Measurements from ENCODE around the gene STPG1.

Gene STPG1

DNA sequence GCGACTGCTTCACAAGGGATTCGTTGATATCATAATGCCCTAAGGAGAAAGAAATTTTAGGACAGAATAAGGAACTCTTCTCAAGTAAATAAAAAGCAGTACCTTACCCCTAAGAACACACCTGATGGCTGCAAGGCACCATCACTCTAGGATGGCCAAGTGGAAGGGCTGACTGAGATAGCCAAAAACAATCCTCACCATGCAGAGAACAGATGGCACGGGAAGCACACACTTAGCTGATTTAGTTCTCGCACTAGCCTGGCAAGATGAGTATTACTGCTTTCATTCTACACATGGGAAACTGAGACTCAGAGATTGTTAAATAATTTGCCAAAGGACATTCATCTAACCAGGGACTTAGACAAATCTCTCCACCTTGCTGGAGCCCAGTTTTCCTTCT lies 43.8 kb downstream of the STPG1 start:
- DNase-seq (ENCODE audit: low spot score) = no peak

DNA sequence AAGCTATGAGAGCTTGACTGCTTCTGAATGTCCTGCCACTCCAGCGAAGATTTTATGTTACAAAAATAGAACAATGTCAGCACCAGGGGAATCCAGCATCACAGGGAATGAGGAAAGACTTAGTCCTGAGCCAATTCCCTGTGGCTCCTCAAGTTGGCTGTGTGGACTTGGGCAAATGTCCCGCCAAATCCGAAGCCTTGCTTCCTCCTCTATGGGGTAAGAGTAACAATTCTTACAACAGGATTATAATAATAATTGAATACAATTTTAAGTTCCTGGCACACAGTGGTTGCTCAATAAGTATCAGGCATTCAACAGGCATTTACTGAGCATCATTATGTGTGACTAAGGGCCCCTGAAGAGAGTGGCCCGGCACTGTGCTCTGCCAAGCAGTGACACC lies 44.4 kb downstream of the STPG1 start:
- no peak for DNase-seq (ENCODE audit: low spot score)

DNA sequence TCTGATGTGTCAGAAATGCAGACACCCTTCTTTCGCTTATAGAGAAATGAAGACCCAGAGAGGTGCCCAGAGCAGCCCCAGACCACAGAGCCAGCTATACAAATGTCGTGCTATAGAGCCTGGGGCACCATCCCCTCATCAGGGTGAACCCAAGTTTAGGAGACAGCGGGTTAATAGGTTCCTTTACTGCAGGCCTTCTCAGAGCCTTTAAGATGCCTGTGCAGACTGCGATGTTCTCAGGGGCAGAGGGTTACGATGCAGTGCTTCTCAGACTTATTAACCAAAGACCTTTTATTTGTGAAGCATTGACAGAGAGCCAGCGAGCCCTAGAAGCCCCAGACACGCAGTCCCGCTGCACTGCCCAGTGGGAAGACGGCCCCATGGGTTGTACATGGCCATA lies 46.9 kb downstream of the STPG1 start:
- DNase-seq (ENCODE audit: low spot score) = no peak

DNA sequence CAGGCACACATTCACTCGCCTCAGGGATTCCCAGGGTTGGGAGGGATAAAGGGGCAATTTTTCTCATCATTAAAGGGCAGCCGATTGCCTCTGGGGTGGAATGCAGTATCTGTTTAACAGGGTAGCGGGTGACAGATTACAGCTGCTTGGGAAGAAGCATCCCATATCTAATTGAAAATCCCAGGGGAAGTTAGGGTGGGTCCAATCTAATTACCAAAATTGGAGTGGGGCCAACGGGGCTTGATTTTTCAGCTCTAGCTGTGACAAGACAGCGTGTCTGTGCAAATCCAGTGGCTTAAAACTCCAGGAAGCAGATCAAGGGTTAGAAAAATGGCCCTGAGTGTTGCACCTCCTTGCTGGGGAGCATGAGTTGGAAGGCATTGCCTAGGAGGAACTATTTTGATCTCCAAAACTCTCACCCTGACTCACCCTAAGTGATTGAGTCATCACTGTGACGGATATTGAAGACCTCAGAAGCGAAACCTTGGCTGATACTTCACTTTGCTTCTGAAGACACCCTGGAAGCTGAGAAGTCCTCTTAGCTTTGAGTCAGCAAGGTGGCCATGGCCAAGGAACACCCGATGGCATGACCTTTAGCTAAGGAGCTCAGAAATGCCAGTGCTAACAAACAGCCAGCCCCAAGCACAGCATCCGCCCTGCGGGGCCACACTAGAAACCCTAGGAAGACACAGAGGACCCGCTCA lies 48.5 kb downstream of the STPG1 start:
- peak; percentile 18 for DNase-seq (ENCODE audit: low spot score)

DNA sequence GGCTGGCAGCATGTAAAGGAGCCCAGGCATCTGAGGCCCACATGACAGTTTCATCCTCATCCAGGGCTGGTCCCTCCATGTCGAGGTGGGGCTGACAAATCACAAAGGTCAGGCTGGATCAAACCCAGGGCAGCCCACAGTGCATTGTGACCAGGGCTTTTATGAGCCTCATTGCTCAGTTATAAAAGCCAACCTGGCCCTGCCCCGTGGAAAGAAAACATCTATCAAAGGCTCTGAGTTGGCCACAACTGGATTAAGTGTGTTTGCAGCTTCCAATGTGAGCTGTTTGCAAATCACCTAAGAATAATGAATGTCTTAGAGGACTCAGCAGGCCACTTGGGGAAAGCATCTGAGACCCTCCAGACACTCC lies 49.0 kb downstream of the STPG1 start:
- DNase-seq (ENCODE audit: low spot score) = peak; percentile 10

DNA sequence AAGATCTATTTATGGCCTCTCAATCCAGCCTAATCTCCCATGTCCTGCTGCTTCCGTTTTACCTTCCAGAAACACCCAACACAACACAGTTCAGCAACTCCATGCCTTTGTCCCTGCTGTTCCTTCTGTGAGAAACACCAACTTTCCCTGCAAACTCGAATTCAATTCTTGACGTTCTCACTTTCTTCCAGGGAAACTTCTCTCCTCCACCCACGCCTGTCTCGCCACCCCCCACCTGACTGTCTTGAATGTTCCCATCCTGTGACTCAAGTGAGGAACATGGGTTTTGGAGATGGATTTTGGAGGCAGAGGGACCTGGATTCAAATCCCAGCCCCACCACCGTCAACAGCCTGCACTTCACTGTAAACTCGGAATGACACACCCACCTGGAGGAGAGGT lies 49.6 kb downstream of the STPG1 start:
- no peak for DNase-seq (ENCODE audit: low spot score)

DNA sequence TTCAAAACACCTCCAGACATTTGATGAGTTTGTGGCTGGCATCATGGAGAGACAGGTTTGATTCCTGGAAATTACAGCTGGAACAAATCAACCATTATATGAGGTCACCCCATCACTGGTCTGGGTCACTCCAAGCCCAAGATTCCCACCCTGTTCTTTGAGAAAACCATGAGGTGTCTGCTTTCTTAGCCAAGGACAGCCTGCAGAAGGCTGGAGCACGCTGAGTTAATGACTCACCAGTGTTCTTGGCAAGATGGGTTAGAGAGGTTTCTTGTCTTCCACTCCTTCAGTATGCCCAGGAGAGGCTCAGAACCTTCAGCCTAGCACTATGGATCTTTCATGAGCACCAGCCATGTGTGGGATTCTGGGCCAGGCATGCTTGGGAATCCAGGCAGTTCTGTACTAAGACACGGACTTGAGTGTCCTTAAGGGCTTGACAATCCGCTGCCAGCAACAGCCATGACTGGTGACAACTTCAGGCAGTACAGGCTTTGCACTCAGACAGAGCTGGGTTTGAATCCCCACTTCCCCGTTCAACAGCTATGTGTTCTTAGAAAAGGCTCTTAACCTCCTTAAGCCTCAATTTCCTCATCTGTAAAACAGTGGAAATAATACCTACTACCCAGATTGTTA lies 50.5 kb downstream of the STPG1 start:
- no peak for DNase-seq (ENCODE audit: low spot score)

DNA sequence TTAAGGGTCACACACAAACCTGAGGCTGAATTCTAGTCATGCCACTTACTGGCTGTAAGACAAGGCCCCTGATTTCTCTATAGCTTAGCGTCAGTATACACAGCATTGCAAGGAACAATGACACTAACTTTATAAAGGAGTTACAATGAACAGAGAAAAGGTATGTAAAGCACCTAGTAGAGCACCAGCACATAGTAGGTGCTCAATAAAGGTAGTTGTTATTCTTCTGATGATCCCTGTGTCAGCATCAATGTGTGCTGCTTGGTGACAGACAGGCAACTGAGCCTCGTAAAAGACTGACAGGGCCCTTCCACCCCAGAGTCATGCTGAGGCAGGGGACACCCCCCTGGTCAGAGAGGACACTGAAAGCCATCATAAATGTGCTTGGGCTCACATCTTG lies 51.2 kb downstream of the STPG1 start:
- DNase-seq (ENCODE audit: low spot score) = no peak

DNA sequence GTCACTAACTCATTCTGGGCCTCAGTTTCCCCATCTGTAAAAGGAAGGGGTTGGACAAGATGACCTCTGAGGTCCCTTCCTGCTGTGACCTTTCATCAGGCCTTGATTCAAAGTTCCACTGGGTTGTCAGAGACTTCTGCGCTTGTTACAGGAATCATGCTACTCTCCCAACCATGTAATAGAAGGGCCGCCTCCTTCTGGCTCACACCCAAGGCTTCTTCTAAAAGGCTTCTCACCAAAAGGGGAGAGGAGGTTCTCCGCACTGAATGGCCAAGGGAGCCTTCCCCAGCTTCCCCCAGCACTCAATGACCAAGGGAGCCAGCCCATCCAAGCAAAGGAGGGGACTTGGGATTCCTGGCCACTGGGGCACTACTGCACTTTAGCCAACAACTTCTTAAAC lies 51.8 kb downstream of the STPG1 start:
- no peak for DNase-seq (ENCODE audit: low spot score)

DNA sequence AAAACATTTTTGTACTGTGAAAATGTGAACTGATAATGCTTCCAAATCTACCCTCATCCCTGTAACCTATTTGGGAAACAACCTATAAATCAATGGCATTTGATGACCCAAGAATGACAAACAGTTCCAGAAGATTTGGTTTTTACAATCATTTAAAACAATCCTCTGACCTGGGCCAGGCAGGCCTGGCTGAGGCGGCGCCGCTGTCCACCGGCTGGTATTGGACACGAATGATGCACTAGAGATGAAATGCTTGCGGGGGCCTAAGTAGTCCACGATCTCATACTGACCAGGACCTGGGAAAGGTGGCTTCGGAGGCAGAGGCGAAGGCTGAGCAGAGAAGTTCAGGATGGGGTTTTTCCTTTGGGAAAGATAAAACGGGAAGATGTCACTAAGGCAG lies 52.9 kb downstream of the STPG1 start:
- no peak for DNase-seq (ENCODE audit: low spot score)

DNA sequence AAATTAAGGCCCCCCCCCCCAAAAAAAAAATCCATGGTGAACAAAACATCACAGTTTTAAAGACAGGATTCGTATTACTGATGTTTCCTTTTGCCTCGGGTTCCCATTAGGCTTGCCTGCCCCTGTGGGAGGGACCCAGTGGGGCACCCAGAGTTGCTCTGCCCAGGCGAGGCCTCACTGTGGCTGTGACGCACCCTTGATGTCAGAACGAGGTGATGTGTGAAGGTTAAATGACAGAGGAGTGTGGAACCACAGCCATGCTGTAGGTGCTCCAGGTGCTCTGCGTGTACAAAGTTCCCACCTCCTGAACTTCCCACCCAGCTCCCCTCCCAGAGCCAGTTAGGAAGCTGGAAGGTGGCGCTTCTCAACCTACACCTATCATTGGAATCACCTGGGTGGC lies 56.5 kb downstream of the STPG1 start:
- no peak for DNase-seq (ENCODE audit: low spot score)

DNA sequence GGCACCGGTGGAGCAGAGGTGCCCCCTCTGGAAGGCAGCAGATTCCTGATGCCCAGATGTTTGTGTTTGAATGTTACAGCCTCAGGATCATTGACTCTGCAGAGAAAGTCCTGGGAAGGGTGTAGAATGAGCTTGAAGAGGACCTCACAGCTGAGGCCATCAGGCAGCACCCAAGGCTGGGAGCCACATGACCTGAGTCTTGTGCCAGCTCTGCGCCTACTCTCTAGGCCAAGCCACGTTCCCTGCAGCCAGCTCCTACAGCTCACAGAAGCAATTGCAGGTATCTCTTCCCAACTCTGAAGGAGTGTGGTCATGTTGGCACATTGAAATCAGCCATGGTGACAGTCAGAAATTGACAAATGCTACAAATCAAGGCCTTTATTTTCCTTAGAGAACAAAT lies 58.1 kb downstream of the STPG1 start:
- no peak for DNase-seq (ENCODE audit: low spot score)

DNA sequence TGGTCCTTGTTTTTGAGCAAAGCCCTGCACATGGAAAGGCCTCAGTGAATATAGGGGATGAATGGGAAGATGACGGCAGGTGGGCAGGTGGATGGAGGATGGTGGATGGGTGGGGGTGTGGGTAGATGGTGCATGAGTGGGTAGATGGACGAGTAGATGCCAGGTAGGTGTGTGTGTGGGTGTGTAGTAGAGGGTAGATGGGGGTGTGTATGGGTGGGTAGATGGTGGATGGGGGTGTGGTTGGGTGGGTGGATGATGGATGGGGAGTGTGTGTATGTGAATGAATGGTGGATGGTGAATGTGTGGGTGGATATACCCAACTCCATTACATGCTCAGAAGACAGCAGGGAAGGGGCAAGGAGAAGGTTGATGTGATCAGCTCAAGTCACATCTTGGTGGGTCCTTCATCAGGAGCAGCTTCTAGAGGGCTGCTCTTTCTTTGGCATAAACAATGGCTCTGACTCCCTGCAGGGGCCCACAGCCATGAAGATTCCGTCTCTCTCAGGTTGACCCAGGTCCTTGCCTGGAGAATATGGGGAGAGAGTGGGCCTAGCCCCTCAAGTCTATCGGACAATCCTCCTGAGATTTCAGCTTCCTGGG lies 60.2 kb downstream of the STPG1 start:
- no peak for DNase-seq (ENCODE audit: low spot score)

DNA sequence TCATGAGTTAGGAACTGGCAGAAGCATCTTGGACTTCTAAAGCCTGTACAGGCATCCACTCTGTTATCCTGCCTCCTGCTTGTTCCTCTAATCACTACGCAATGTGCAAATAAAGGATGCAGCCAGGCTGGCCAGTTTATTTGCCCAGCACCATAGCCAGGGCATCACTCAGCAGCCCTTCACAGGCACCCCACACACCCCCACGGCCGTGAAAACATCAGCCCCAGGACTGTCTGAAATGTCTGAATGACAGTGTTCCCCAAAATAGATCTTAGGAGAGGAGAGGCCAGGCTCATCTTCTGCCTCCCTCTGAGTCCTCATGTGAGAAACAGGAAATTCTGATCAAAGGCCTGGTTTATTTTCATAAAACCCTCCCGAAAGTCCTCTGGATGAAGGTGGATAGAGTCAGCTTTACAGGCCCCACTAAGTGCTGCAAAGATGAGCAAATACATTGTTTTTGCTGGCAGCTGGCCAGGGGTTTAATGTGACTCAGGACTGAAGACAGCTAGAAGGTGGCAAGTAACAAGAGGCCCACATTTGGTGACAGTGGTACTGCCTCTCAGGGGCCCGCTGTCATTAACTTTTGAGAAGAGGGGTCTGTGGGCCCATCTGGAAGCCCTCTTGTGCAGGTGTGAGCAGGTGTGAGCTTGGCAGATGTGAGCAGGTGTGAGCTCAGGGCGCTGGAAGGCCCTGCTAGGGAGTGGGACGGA lies 61.5 kb downstream of the STPG1 start:
- no peak for DNase-seq (ENCODE audit: low spot score)

DNA sequence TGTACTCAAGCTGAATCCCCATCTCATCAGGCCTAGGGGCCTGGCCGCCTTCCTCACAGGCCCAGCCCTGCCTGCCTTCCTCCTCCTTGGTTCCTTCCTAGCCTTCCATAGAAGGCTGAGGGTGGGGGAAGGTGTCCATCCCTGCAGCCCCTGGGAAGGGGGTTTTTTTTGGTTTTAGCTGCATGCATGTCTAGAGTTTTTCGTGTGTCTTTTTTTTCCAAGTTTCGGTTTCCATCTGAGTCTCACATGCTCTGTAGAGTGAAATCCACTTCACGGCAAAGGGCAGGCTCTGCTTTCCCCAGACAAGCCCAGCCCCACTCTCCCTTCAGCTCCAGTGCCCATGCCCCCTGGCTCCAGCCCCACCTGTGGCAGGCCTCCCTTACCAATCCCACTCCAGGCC lies 62.3 kb downstream of the STPG1 start:
- DNase-seq (ENCODE audit: low spot score) = no peak

DNA sequence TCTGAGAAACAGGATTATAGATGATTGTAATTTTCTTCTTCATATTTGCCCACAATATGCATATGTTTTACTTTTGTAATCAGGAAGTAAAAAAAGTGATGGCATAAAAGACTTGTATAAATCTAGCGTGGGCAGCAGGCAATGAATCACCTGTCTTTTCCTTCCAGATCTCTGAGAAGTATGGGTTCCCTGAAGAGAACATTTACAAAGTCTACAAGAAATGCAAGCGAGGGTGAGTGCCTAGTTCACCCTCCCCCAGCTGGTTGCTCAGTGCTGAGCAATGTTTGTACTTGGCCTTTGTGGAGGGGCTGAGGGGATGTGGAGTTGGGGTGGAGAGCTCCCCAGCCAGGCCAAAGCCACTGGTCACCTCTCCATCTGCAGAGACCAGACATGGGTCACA lies 63.7 kb downstream of the STPG1 start:
- DNase-seq (ENCODE audit: low spot score) = no peak

DNA sequence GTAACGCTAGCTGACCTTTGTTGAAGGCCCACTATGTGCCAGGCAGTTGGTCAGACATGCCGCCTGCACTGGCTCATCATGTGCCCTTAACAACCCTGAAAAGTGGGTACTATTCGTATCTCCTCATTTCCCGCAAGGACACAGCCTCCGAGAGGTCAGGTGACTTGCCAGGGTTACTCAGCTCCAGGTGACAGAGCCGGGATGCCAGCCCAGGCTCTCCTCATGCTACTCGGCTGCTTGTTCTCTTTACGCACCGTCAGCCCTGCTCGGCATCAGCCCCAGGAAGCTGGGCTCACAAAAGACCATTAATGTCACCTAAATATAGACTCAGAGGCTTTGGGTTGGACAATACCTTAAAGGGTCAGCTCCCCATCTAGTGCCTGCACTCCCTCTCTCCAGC lies 65.4 kb downstream of the STPG1 start:
- DNase-seq (ENCODE audit: low spot score) = no peak

DNA sequence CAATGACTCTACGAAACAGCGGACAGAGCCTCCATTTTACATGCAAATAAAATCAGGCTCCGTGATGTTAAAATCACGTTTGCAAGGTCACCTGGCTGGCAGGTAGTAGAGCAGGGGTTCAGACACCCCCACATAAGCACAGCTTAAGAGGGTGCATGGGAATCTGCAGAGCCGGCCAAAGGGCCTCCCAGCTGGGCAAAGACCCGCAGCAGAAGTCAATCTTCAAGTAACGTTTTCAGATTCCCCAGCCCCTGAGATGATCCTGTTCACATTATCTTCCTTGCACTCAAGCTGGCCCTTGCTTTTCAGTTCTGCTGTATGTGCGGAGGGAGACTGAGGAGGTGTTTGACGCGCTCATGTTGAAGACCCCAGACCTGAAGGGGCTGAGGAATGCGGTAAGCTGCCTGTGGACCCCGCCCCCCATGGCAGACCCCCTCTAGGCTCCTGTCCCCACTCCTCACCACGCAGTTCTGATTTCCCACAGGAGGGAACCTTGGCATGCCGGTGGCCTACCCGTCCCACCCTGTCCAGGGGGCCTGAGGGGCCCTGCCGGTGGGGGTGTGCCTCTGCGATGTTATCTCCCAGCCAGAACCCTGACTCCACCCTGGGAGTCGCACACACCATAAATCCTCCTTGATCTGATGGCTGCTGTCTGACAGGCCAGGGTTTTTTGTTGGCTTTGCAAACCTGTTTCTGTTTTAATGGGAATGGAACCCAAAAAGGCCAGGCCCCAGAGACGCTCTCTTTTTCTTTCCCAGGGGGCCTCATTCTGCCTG lies 66.2 kb downstream of the STPG1 start:
- no peak for DNase-seq (ENCODE audit: low spot score)

DNA sequence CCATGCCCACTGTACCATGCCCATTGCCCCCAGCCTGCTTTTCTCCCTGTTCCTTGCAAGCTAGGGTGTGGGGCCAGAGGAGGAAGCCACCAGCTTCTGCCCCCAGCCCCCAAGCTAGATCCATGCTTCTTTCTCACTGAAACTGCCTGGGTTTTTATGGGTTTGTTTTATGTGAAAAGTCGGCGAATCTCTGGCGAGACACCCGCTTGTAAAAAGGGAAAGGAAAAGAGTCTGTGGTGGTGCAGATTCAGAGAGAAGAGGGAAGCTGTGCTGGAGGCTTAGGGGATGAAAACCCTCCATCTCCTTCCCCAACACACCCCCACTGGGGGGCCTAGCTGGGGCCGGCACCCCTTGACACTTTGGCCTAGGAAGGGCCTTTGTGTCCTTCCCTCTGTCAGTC lies 68.2 kb downstream of the STPG1 start:
- no peak for DNase-seq (ENCODE audit: low spot score)

DNA sequence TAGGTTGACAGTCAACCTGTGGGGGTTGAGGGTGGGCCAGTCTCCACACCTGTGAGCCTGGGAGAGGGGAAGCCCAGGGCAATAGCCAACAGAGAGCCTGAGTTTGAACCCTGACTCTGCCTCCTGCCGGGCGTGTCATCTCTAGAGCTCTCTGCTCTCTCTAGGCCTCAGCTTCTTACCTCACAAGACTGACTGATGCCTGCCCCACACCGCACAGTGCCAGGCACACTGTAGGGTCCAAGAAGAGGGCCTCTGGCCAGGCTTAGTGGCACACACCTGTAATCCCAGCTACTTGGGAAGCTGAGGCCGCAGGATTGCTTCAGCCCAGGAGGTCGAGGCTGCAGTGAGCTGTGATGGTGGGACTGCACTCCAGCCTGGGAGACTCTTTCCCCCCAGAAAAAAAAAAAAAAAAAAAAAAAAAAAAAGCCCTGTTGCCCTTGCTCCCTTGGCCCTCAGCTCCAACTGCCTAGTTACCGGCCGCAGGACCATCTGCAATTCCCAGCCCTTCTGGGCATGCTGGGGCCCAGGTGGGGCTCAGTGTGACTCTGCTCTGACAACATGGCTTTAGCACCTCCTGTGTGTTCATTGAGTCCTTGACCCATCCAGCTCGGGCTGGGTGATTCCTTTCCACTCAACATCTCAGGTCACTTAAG lies 69.4 kb downstream of the STPG1 start:
- DNase-seq (ENCODE audit: low spot score) = no peak

DNA sequence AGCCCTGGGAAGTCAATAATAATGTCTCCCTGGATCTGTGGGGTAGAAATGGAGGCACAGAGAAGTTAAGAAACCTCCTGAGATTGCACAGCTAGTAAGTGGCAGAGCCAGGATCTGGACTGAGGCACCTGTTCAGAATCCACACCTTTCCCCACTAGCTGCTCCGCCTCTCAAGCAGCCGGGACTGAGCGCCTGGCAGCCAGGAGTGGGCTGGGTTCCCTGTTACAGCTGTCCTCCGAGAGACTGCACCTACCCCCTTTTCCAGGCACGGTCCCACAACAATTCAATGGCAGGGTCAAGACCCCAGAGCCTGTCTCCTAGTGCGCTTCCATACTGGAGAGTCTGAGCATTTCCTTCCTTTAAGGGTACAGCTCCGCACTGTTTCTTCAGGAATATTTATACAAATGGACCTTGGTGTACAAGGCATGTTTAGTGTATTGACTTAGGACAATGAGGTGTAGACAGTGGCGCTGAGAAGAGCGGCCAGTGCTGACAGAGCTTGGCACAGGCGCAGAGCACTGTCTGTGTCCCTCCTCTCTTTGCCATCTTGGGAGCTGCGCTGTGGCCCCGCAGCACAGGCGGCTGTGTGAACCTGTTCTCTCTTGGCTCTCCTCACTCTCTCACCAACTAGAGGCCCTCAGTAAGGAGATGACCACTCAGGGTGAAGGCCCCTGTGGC lies 70.0 kb downstream of the STPG1 start:
- DNase-seq (ENCODE audit: low spot score) = no peak

Measured in SW480 (cell line).